Esophagus muscularis mucosa (tissue), 4 donors: ENCODE results near the gene RBM4.

Experiments
- CTCF ChIP-seq, 3 experiments: fragments of 200-600 bp in 2 of 3; fragments of 450-650 bp in 1 of 3; sonication (generic) in 2 of 3; IDR thresholded peaks; one replicate each; pipeline ENCODE4 v1.5.1; 2017 to 2019; ENCODE audit warnings: antibody characterized with exemption in 3 of 3, mild to moderate bottlenecking in 2 of 3, moderate library complexity in 1 of 3
- EP300 ChIP-seq: sonication (generic); formaldehyde crosslinking; IDR thresholded peaks from one replicate; pipeline ENCODE4 v1.6.1; 2017; ENCODE audit warnings: antibody characterized with exemption
- POLR2A ChIP-seq: fragments of 450-650 bp; IDR thresholded peaks from one replicate; pipeline ENCODE4 v1.6.1; 2017; ENCODE audit warnings: antibody characterized with exemption, moderate library complexity, mild to moderate bottlenecking, low read depth
- POLR2AphosphoS5 ChIP-seq, 2 donors: sonication (generic); formaldehyde crosslinking; IDR thresholded peaks; one replicate each; pipeline ENCODE4 v1.6.1; 2017; ENCODE audit warnings: antibody characterized with exemption in 2 of 2

DNA sequence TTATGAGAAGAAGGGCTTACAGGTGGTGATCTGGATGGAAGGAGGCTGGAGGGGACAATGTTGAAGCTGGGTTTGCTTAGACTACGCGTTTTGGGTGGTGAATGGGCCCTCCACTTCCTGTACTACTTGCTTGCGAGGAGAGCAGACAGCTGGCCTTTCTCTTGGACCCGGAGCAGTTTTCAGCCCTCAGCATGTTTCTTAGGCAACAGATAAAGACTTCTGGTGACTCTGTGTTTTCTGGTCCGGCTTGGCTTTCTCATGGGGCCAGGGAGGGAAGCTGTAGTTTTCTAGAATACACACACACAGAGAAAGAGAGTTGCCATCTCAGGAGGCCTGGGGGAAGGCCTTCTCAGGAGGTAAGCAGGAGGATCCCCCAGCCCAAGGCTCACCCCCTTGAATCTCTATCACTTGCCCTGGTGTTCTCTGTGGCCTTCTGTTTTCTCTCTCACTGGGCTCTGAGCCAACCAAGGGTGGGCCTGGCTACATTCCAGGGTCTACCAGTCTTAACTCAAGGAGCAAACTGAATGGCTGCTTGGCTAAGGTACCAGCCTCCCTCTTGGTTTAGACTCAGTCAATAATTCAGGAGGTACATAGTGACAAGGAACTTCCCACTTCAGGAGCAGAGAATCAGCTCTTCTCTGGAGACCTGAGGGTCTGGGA lies 43.1 kb upstream of the RBM4 start:
- no peak for TF ChIP-seq CTCF (IDR thresholded peaks at IDR 0.05)
- TF ChIP-seq POLR2A, result no peak
- no peak for TF ChIP-seq POLR2AphosphoS5 (IDR thresholded peaks at IDR 0.05)
- TF ChIP-seq EP300, result no peak
